GM12878 (cell line): ENCODE measurements around the gene TMEM109. TPM values are rescaled to one million over a fixed set of nuclear protein-coding genes. Genes with fewer than 3 reads are reported as not detected.

Source experiments
- ATAC-seq: fragments of 200-7000 bp; cut with Tn5 transposase; 3 replicates; pipeline ENCODE4 v1.9.1; 2020; ENCODE audit warnings: mild to moderate bottlenecking, moderate library complexity
- BruUV-seq: library from RNA; stranded (reverse); fragments of 400-500 nt; replicated peaks from 2 replicates; lab custom pipeline; 2021; lab: Mats Ljungman, UMichigan
- CTCF ChIA-PET: fragments of 300-600 bp; sonication (Branson Sonifier 250); formaldehyde crosslinking; extraction: SDS; loops from one replicate; lab custom pipeline; 2021; ENCODE audit warnings: inconsistent platforms; lab: Yijun Ruan, JAX
- POLR2A ChIA-PET: fragments of 350-600 bp; formaldehyde crosslinking; extraction: SDS; loops from one replicate; lab custom pipeline; 2021; ENCODE audit warnings: inconsistent platforms; lab: Charles Lee
- RAD21 ChIA-PET: fragments of 300-600 bp; sonication (Branson Sonifier 250); formaldehyde crosslinking; loops from one replicate; lab custom pipeline; 2023; ENCODE audit warnings: antibody characterized with exemption; ENCODE audit not compliant: unreplicated experiment; lab: Charles Lee
- SMC1A ChIA-PET: fragments of 300-600 bp; sonication (Branson Sonifier 250); formaldehyde crosslinking; loops from one replicate; lab custom pipeline; 2023; ENCODE audit not compliant: unreplicated experiment, uncharacterized antibody; lab: Charles Lee
- DNase-seq: peaks from one replicate; pipeline ENCODE4 v3.0.0-alpha.2; 2011; ENCODE audit warnings: low read depth, low spot score
- FAIRE-seq: peaks from 3 replicates; lab custom pipeline; 2011; peaks lifted over from hg19 to GRCh38; lab: Jason Lieb, UNC
- H2AFZ ChIP-seq: 2 replicates; pipeline ENCODE4 v1.6.0; 2011; ENCODE audit warnings: low read depth, low read length, control low read depth; ENCODE audit not compliant: control insufficient read depth
- H3K27ac ChIP-seq: 2 replicates; pipeline ENCODE4 v1.5.1; 2011; ENCODE audit warnings: control low read depth; ENCODE audit not compliant: control insufficient read depth, insufficient read depth
- H3K27me3 ChIP-seq, 2 experiments: replicated peaks in 1 of 2; 2 replicates each; pipeline versions ENCODE4 v1.6.0 to v1.6.1; 2011; ENCODE audit warnings: low read length in 1 of 2; ENCODE audit not compliant: control insufficient read depth in 2 of 2, insufficient read depth in 2 of 2
- H3K36me3 ChIP-seq, 2 experiments: 2 replicates each; pipeline ENCODE4 v1.5.1; 2011; ENCODE audit warnings: low read length in 1 of 2; ENCODE audit not compliant: control insufficient read depth in 2 of 2, insufficient read depth in 2 of 2
- H3K4me1 ChIP-seq: 2 replicates; pipeline ENCODE4 v1.6.1; 2011; ENCODE audit warnings: mild to moderate bottlenecking, low read length, moderate library complexity, mixed read lengths; ENCODE audit not compliant: control insufficient read depth, insufficient read depth
- H3K4me2 ChIP-seq: 2 replicates; pipeline ENCODE4 v1.6.0; 2011; ENCODE audit warnings: control low read depth; ENCODE audit not compliant: control insufficient read depth, insufficient read depth
- H3K4me3 ChIP-seq: fragments of 200-600 bp; sonication (generic); 2 replicates; pipeline ENCODE4 v1.5.1; 2016
- H3K79me2 ChIP-seq: 2 replicates; pipeline ENCODE4 v1.6.0; 2011; ENCODE audit warnings: low read length; ENCODE audit not compliant: control insufficient read depth, insufficient read depth
- H3K9ac ChIP-seq: 2 replicates; pipeline ENCODE4 v1.8.0; 2011; ENCODE audit warnings: low read length, control low read depth, mixed read lengths; ENCODE audit not compliant: control insufficient read depth, insufficient read depth
- H3K9me3 ChIP-seq: replicated peaks from 3 replicates; pipeline ENCODE4 v1.5.1; 2011; ENCODE audit warnings: mild to moderate bottlenecking, low read length; ENCODE audit not compliant: control insufficient read depth, insufficient read depth
- H4K20me1 ChIP-seq: 2 replicates; pipeline ENCODE4 v1.6.0; 2011; ENCODE audit not compliant: control insufficient read depth, insufficient read depth
- E2F4 ChIP-seq: IDR thresholded peaks from 2 replicates; pipeline ENCODE4 v1.6.1; 2012; ENCODE audit warnings: low read depth, low read length, improper control_type of control experiment
- EED ChIP-seq: sonication (generic); IDR thresholded peaks from 2 replicates; pipeline ENCODE4 v1.6.1; 2016; ENCODE audit warnings: antibody characterized with exemption, low read depth
- EGR1 ChIP-seq, 2 experiments: IDR thresholded peaks; 1 replicate in 1 of 2; 2 replicates in 1 of 2; pipeline ENCODE4 v1.6.1; 2011 to 2012; ENCODE audit warnings: low read depth in 2 of 2, low read length in 2 of 2, borderline replicate concordance in 1 of 2, mild to moderate bottlenecking in 1 of 2, moderate library complexity in 1 of 2
- HDAC2 ChIP-seq: fragments of 200-600 bp; sonication (generic); IDR thresholded peaks from 2 replicates; pipeline ENCODE4 v1.6.1; 2017
- KLF5 ChIP-seq: fragments of 450-650 bp; IDR thresholded peaks from 2 replicates; pipeline ENCODE4 v1.6.1; 2014; ENCODE audit warnings: mild to moderate bottlenecking; ENCODE audit not compliant: partially characterized antibody
- MXI1 ChIP-seq: fragments of 150-350 bp; IDR thresholded peaks from 2 replicates; pipeline ENCODE4 v1.6.1; 2011; ENCODE audit warnings: low read depth, mild to moderate bottlenecking, inconsistent platforms, low read length, improper control_type of control experiment
- NFXL1 ChIP-seq: fragments of 450-650 bp; IDR thresholded peaks from 2 replicates; pipeline ENCODE4 v1.6.1; 2017; ENCODE audit warnings: antibody characterized with exemption, mild to moderate bottlenecking, borderline replicate concordance
- RAD21 ChIP-seq: IDR thresholded peaks from 2 replicates; pipeline ENCODE4 v1.6.1; 2011; ENCODE audit warnings: mild to moderate bottlenecking, low read depth, low read length, moderate library complexity; ENCODE audit not compliant: insufficient read depth
- RAD51 ChIP-seq: fragments of 450-650 bp; IDR thresholded peaks from 2 replicates; pipeline ENCODE4 v1.6.1; 2016; ENCODE audit warnings: moderate library complexity, mild to moderate bottlenecking, inconsistent platforms
- SIN3A ChIP-seq: IDR thresholded peaks from 2 replicates; pipeline ENCODE4 v1.6.1; 2012; ENCODE audit warnings: low read depth, low read length, improper control_type of control experiment
- SIX5 ChIP-seq: IDR thresholded peaks from 2 replicates; pipeline ENCODE4 v1.6.1; 2011; ENCODE audit warnings: mild to moderate bottlenecking, low read depth, low read length, moderate library complexity; ENCODE audit not compliant: severe bottlenecking
- SMC3 ChIP-seq: IDR thresholded peaks from 2 replicates; pipeline ENCODE4 v1.6.1; 2011; ENCODE audit warnings: low read length, improper control_type of control experiment, borderline replicate concordance
- STAT1 ChIP-seq: fragments of 450-650 bp; conservative IDR thresholded peaks from 2 replicates; pipeline ENCODE4 v1.6.1; 2014; ENCODE audit warnings: antibody characterized with exemption, mild to moderate bottlenecking
- SUZ12 ChIP-seq: fragments of 200-600 bp; sonication (generic); IDR thresholded peaks from one replicate; pipeline ENCODE4 v1.6.1; 2018; ENCODE audit warnings: antibody characterized with exemption, mild to moderate bottlenecking; ENCODE audit not compliant: unreplicated experiment
- YY1 ChIP-seq: IDR thresholded peaks from 2 replicates; pipeline ENCODE4 v1.6.1; 2011; ENCODE audit warnings: low read depth, mild to moderate bottlenecking, low read length
- WGBS: methylation state at CpG from one replicate; pipeline ENCODE4 v1.1.6; 2016; ENCODE audit warnings: low lambda C conversion rate; ENCODE audit not compliant: insufficient replicate concordance, insufficient coverage; ENCODE audit errors: missing lambda C conversion rate; 5-methylcytosine and 5-hydroxymethylcytosine counted together
- in situ Hi-C: fragments of 300-500 bp; cut with MboI; formaldehyde crosslinking; loops from 9 replicates; pipeline ENCODE4 v1.14.3; 2018; ENCODE audit warnings: mixed read lengths
- intact Hi-C: fragments of 100-400 bp; cut with micrococcal nuclease; formaldehyde crosslinking; loops from one replicate; pipeline ENCODE4 v1.14.2; 2022; ENCODE audit not compliant: unreplicated experiment
- polyA plus RNA-seq, 11 experiments: library from polyadenylated mRNA; depleted of rRNA in 4 of 11; unstranded in 6 of 11; stranded (reverse) in 5 of 11; fragments of >200 nt; fragmentation: Nextera tagmentation in 4 of 11; fragmentation: Illumina TruSeq in 1 of 11; extraction: Ambion mirVana in 4 of 11; extraction: Trizol in 1 of 11; gene quantifications; 1 replicate in 1 of 11; 2 replicates in 10 of 11; pipeline versions ENCODE4 v1.2.1 to v1.2.3, GENCODE V29; 2011 to 2016; ENCODE audit warnings: inconsistent platforms in 2 of 11, missing spikeins in 2 of 11, low read depth in 1 of 11
- total RNA-seq, 4 experiments: library from RNA; depleted of rRNA in 3 of 4; stranded (reverse); fragments of >200 nt in 3 of 4; fragmentation: Illumina TruSeq in 1 of 4; extraction: Trizol in 1 of 4; gene quantifications; 2 replicates each; pipeline versions ENCODE4 v1.2.1 to v1.2.3, GENCODE V29; 2013 to 2021
- TF ChIP-seq, protein P1 (sequence below): fragments of 450-650 bp; formaldehyde crosslinking; IDR thresholded peaks from 2 replicates; pipeline ENCODE4 v1.4.0; 2020; ENCODE audit warnings: mild to moderate bottlenecking, moderate library complexity
- TF ChIP-seq, protein P2 (sequence below): fragments of 450-650 bp; IDR thresholded peaks from 2 replicates; pipeline ENCODE4 v1.6.1; 2017; ENCODE audit warnings: antibody characterized with exemption, mild to moderate bottlenecking, moderate library complexity

Gene TMEM109
- total and polyA plus RNA-seq, 10 of the 15 experiments (the other 5 are each of a cell fraction or from before 2014, with no cell fraction given), result 21.9 to 199 (median 85.2) TPM

DNA sequence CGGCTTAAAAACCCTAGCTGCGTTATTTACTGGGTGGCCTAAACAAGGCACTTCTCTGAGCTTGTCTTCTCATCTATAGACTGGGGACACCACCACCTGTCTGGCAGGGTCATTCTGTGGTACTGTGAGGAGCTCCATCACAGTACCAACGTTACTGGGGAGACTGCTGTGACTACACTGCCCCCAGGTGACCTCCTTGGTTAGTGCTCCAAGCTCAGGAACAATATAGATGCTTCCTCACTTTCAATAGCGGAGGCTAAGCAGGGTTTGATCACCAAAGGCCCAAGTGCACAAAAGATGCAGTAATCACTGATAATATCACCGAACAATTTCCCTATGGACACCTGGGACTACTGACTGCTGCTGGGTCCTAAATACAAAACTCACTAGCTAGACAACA, 26.4 kb upstream of the TMEM109 start:
- no peak overlapping the region for H2AFZ ChIP-seq
- no TSS peak for BruUV-seq
- TF ChIP-seq EED, result no peak
- TF ChIP-seq HDAC2, result no peak
- TF ChIP-seq E2F4, result no peak
- no peak for TF ChIP-seq NFXL1
- TF ChIP-seq RAD51, result no peak
- TF ChIP-seq, protein P1, sequence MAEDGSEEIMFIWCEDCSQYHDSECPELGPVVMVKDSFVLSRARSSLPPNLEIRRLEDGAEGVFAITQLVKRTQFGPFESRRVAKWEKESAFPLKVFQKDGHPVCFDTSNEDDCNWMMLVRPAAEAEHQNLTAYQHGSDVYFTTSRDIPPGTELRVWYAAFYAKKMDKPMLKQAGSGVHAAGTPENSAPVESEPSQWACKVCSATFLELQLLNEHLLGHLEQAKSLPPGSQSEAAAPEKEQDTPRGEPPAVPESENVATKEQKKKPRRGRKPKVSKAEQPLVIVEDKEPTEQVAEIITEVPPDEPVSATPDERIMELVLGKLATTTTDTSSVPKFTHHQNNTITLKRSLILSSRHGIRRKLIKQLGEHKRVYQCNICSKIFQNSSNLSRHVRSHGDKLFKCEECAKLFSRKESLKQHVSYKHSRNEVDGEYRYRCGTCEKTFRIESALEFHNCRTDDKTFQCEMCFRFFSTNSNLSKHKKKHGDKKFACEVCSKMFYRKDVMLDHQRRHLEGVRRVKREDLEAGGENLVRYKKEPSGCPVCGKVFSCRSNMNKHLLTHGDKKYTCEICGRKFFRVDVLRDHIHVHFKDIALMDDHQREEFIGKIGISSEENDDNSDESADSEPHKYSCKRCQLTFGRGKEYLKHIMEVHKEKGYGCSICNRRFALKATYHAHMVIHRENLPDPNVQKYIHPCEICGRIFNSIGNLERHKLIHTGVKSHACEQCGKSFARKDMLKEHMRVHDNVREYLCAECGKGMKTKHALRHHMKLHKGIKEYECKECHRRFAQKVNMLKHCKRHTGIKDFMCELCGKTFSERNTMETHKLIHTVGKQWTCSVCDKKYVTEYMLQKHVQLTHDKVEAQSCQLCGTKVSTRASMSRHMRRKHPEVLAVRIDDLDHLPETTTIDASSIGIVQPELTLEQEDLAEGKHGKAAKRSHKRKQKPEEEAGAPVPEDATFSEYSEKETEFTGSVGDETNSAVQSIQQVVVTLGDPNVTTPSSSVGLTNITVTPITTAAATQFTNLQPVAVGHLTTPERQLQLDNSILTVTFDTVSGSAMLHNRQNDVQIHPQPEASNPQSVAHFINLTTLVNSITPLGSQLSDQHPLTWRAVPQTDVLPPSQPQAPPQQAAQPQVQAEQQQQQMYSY, result no peak
- TF ChIP-seq SUZ12, result no peak
- TF ChIP-seq SMC3, result peak; percentile 65; the same call in 1 of the 2 replicates
- TF ChIP-seq MXI1, result no peak
- TF ChIP-seq KLF5, result no peak
- no peak for TF ChIP-seq SIX5
- TF ChIP-seq, protein P2, sequence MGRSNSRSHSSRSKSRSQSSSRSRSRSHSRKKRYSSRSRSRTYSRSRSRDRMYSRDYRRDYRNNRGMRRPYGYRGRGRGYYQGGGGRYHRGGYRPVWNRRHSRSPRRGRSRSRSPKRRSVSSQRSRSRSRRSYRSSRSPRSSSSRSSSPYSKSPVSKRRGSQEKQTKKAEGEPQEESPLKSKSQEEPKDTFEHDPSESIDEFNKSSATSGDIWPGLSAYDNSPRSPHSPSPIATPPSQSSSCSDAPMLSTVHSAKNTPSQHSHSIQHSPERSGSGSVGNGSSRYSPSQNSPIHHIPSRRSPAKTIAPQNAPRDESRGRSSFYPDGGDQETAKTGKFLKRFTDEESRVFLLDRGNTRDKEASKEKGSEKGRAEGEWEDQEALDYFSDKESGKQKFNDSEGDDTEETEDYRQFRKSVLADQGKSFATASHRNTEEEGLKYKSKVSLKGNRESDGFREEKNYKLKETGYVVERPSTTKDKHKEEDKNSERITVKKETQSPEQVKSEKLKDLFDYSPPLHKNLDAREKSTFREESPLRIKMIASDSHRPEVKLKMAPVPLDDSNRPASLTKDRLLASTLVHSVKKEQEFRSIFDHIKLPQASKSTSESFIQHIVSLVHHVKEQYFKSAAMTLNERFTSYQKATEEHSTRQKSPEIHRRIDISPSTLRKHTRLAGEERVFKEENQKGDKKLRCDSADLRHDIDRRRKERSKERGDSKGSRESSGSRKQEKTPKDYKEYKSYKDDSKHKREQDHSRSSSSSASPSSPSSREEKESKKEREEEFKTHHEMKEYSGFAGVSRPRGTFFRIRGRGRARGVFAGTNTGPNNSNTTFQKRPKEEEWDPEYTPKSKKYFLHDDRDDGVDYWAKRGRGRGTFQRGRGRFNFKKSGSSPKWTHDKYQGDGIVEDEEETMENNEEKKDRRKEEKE, result no peak
- no peak for TF ChIP-seq SIN3A
- peak; percentile 73 for TF ChIP-seq RAD21
- TF ChIP-seq STAT1, result no peak
- TF ChIP-seq EGR1 (IDR thresholded peaks at IDR 0.05; ENCODE audit: borderline replicate concordance in 1 of 2, low read depth in 2 of 2, low read length in 2 of 2), result no peak
- no peak for TF ChIP-seq YY1

More for the DNA sequence above, 26.4 kb upstream of the TMEM109 start:
- H4K20me1 ChIP-seq, result no peaks in the 10 kb centered on the region
- in situ Hi-C loops, result no loop called here
- SMC1A ChIA-PET, result interaction anchor here (0.9 to 3.6 kb wide), 11 partner anchors 11 to 186 kb away, joined by 3 to 50 read pairs (median 4); no protein-coding TSS in a partner anchor
- intact Hi-C loops, result loop anchor here (1.0 kb wide), 1 partner anchor 56 kb away; no protein-coding TSS in a partner anchor
- POLR2A ChIA-PET, result no interaction called here
- no peaks in the 10 kb centered on the region for H3K79me2 ChIP-seq
- WGBS, result 69% methylated on average over 5 of the region's 5 CpGs
- DNase-seq (no peak), FAIRE-seq (peak; percentile 27), ATAC-seq (peak; percentile 93)
- no peaks in the 10 kb centered on the region for H3K9me3 ChIP-seq
- CTCF ChIA-PET, result interaction anchor here (0.7 to 7.1 kb wide), 26 partner anchors 9 to 300 kb away, joined by 3 to 108 read pairs (median 4); partner anchors contain the start of gene MS4A10
- H3K4me1 ChIP-seq, result no peaks in the 10 kb centered on the region
- no peak overlapping the region for H3K4me2 ChIP-seq
- no peak overlapping the region for H3K27ac ChIP-seq
- peaks cover 7 to 20% of the 10 kb centered on the region in 2 experiments for H3K36me3 ChIP-seq
- RAD21 ChIA-PET, result interaction anchor here (0.7 to 2.6 kb wide), 14 partner anchors 12 to 366 kb away, joined by 3 to 46 read pairs (median 4); no protein-coding TSS in a partner anchor
- no peaks in the 10 kb centered on the region for H3K27me3 ChIP-seq
- no peak overlapping the region for H3K9ac ChIP-seq
- no peak overlapping the region for H3K4me3 ChIP-seq
